Ishikawa (cell line): ENCODE results near the gene ACOT8.

Experiments used
- CEBPB ChIP-seq: IDR thresholded peaks from 2 replicates; pipeline ENCODE4 v1.6.1; 2012
- CREB1 ChIP-seq: IDR thresholded peaks from 2 replicates; pipeline ENCODE4 v1.6.1; 2012; ENCODE audit warnings: low read depth
- EGR1 ChIP-seq: IDR thresholded peaks from 2 replicates; pipeline ENCODE4 v1.6.1; 2012
- EP300 ChIP-seq: IDR thresholded peaks from 2 replicates; pipeline ENCODE4 v1.6.1; 2012; ENCODE audit warnings: borderline replicate concordance
- FOXM1 ChIP-seq: IDR thresholded peaks from 2 replicates; pipeline ENCODE4 v1.6.1; 2012; ENCODE audit warnings: low read depth, borderline replicate concordance
- NFIC ChIP-seq: IDR thresholded peaks from 2 replicates; pipeline ENCODE4 v1.6.1; 2012
- RAD21 ChIP-seq: IDR thresholded peaks from 2 replicates; pipeline ENCODE4 v1.6.1; 2012; ENCODE audit warnings: low read depth
- TAF1 ChIP-seq: IDR thresholded peaks from 2 replicates; pipeline ENCODE4 v1.6.1; 2012; ENCODE audit warnings: low read depth, mild to moderate bottlenecking
- TCF12 ChIP-seq: IDR thresholded peaks from 2 replicates; pipeline ENCODE4 v1.6.1; 2012; ENCODE audit warnings: low read depth
- TEAD4 ChIP-seq: IDR thresholded peaks from 2 replicates; pipeline ENCODE4 v1.6.1; 2012
- YY1 ChIP-seq: IDR thresholded peaks from 2 replicates; pipeline ENCODE4 v1.6.1; 2012; ENCODE audit warnings: low read depth
- ZBTB7A ChIP-seq: IDR thresholded peaks from 2 replicates; pipeline ENCODE4 v1.6.1; 2012; ENCODE audit warnings: low read depth
- TF ChIP-seq, protein P1 (sequence below): IDR thresholded peaks from 2 replicates; pipeline ENCODE4 v1.6.1; 2012
- TF ChIP-seq, protein P2 (sequence below): IDR thresholded peaks from 2 replicates; pipeline ENCODE4 v1.6.1; 2012; ENCODE audit warnings: low read depth, mild to moderate bottlenecking
- TF ChIP-seq, protein P3 (sequence below): IDR thresholded peaks from 2 replicates; pipeline ENCODE4 v1.6.1; 2012

The ACOT8 gene

DNA sequence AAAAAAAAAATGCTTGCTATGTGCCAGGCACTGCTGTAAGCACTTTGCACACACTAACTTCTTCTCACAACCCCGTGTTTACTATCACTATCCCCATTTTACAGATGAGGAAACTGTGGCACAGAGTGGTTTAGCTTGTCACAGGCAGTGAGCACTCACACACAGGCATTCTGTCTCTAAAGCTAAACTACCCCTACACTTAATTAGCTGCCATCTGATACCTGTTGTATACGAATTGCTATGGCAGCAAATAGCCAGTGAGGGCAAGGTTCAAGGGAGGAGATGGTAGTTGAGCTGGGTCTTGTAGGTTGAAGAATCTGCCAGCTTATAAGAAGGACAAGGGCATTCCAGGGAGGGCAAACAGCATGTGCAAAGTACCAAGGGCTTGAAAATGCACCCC is 35.2 kb downstream of the ACOT8 start:
- no peak for TF ChIP-seq CEBPB

DNA sequence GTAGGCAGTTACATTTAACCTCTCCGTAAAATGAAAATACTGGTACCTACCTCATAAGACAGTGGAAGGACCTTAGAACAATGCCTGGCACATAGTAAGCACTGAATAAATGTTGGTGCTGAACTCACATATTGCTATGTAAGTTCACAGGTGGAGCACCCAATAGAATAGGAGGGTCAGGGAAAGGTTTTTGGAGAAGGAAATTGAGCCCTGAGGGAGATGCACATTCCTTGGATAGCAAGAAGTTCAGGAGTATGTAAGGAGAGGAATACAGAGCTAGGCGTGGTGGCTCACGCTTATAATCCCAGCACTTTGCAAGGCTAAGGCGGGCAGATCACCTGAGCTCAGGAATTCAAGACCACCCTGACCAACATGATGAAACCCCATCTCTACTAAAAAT is 37.7 kb downstream of the ACOT8 start:
- TF ChIP-seq TAF1 (no peak), RAD21 (no peak)

DNA sequence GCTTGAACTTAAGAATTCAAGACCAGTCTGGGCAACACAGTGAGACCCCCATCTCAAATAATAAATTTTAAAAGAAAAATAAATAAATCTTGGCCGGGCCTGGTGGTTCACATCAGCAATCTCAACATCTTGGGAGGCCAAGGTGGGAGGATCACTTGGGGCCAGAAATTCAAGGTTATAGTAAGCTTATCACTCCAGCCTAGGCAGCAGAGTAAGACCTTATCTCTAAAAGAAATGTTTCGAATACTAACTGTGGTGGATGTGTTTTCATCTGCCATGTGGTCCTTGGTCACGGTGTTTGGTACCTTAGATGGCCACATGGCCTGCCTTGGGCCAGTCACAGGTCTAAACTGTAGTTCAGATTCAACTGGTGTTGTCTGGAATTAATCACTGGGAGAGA is 39.0 kb downstream of the ACOT8 start:
- TF ChIP-seq, protein P1, sequence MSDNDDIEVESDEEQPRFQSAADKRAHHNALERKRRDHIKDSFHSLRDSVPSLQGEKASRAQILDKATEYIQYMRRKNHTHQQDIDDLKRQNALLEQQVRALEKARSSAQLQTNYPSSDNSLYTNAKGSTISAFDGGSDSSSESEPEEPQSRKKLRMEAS = no peak
- TF ChIP-seq CREB1 = no peak
- TF ChIP-seq ZBTB7A = no peak
- TF ChIP-seq FOXM1 = no peak
- TF ChIP-seq CEBPB = no peak
- TF ChIP-seq EGR1 = no peak
- TF ChIP-seq, protein P2, sequence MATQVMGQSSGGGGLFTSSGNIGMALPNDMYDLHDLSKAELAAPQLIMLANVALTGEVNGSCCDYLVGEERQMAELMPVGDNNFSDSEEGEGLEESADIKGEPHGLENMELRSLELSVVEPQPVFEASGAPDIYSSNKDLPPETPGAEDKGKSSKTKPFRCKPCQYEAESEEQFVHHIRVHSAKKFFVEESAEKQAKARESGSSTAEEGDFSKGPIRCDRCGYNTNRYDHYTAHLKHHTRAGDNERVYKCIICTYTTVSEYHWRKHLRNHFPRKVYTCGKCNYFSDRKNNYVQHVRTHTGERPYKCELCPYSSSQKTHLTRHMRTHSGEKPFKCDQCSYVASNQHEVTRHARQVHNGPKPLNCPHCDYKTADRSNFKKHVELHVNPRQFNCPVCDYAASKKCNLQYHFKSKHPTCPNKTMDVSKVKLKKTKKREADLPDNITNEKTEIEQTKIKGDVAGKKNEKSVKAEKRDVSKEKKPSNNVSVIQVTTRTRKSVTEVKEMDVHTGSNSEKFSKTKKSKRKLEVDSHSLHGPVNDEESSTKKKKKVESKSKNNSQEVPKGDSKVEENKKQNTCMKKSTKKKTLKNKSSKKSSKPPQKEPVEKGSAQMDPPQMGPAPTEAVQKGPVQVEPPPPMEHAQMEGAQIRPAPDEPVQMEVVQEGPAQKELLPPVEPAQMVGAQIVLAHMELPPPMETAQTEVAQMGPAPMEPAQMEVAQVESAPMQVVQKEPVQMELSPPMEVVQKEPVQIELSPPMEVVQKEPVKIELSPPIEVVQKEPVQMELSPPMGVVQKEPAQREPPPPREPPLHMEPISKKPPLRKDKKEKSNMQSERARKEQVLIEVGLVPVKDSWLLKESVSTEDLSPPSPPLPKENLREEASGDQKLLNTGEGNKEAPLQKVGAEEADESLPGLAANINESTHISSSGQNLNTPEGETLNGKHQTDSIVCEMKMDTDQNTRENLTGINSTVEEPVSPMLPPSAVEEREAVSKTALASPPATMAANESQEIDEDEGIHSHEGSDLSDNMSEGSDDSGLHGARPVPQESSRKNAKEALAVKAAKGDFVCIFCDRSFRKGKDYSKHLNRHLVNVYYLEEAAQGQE = no peak
- TF ChIP-seq EP300 = no peak
- no peak for TF ChIP-seq TAF1
- TF ChIP-seq RAD21 = no peak

DNA sequence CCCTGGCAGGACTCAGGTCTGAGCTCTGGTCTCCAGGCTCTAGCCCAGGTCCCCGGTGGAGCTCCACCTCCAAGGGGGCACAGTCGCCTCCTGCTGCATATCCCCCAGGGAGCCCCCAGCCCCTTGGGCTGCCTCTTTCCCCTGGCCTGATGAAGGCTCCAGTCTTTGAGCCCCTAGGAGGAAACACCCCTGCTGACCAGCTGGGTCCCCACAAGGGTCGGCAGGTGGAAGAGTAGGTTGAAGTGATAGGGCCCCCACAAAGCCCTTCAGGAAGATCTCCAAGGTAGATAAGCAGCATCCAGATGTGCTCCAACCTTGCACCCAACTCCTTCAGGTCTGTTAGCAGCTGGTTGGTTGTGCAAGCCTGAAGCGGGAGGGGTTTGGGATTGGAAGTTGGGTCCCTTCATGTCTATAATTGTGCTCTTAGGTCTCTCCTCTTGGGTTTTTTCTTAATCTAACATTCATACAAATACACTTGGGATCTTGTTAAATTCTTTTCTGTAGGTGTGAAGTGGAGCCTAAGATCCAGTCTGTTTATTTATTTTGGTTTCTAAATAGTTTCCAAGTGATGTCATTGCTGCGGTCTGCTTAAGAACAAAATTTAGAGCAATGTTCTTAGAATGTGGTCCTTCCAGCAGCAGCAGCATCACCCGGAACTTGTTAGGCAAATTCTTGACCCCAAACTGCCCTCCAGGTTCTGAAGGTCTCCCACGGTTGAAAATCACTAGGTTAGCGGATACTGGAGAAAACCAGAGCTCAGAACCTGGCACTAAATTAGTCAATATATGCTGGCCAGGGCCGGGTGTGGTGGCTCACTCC is 39.6 kb downstream of the ACOT8 start:
- TF ChIP-seq NFIC = no peak
- no peak for TF ChIP-seq EGR1
- TF ChIP-seq, protein P2 = no peak

DNA sequence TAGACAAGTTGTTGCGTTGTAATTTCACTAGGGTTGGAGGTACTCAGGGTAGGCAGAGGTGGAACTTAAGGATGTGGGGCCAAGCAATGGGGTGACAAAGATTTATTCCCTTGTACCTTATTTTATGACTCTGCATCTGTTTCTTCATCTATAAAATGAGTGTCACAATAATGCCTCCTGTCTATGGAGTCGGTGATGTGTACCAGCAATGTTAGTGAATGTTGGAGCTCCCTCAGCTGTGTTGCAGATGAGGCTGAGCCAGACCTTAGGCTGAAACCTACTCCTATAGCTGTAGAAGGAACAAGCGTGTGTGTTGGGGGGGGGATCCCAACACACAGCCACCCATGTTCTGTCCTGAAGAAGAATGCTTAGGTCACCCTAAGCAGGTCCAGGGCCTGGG is 40.2 kb downstream of the ACOT8 start:
- TF ChIP-seq FOXM1 (no peak), EP300 (no peak), RAD21 (no peak), TCF12 (no peak), CREB1 (no peak), CEBPB (no peak)
- TF ChIP-seq, protein P2 = no peak
- TF ChIP-seq, protein P3, sequence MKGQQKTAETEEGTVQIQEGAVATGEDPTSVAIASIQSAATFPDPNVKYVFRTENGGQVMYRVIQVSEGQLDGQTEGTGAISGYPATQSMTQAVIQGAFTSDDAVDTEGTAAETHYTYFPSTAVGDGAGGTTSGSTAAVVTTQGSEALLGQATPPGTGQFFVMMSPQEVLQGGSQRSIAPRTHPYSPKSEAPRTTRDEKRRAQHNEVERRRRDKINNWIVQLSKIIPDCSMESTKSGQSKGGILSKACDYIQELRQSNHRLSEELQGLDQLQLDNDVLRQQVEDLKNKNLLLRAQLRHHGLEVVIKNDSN = no peak

DNA sequence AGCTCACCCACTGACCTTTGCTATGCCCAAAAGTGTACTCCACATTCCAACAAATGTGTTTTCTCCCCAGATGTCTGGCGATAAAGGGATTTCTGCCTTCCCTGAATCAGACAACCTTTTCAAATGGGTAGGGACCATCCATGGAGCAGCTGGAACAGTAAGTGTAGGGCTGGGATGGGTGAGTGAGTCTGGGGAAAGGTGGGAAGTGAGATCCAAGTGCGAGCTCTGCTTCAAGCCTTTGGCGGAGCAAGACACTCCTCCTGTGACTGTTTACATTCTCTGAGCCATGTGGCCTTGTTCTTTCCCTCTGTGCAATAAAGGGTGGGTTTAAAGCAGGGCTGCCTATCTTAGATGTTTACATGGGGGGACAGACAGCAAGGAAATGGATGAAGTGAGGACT is 42.9 kb downstream of the ACOT8 start:
- TF ChIP-seq TCF12 = no peak
- TF ChIP-seq, protein P2 = no peak
- TF ChIP-seq TEAD4 = no peak
- TF ChIP-seq EGR1 = no peak
- no peak for TF ChIP-seq RAD21
- TF ChIP-seq CREB1 = no peak
- TF ChIP-seq ZBTB7A = no peak
- no peak for TF ChIP-seq TAF1
- TF ChIP-seq CEBPB = no peak
- TF ChIP-seq EP300 = no peak
- TF ChIP-seq, protein P1 = no peak
- no peak for TF ChIP-seq YY1
- TF ChIP-seq, protein P3 = no peak
- no peak for TF ChIP-seq NFIC
- TF ChIP-seq FOXM1 = no peak
